IMR-90 (cell line): ENCODE data around the gene VPS35L.

Experiments used
- ELK1 ChIP-seq: fragments of 150-350 bp; IDR thresholded peaks from 2 replicates; pipeline ENCODE4 v1.6.1; 2016; ENCODE audit warnings: low read depth, mild to moderate bottlenecking, low read length, moderate library complexity, borderline replicate concordance
- POLR2A ChIP-seq: IDR thresholded peaks from 2 replicates; pipeline ENCODE4 v1.6.1; 2012; ENCODE audit warnings: mild to moderate bottlenecking, low read depth, low read length
- TF ChIP-seq, protein P1 (sequence below): conservative IDR thresholded peaks from 2 replicates; pipeline ENCODE4 v1.5.1; 2012; ENCODE audit warnings: mild to moderate bottlenecking, low read depth, low read length, improper control_type of control experiment

- TF ChIP-seq POLR2A (no peak), ELK1 (no peak)
- TF ChIP-seq, protein P1, sequence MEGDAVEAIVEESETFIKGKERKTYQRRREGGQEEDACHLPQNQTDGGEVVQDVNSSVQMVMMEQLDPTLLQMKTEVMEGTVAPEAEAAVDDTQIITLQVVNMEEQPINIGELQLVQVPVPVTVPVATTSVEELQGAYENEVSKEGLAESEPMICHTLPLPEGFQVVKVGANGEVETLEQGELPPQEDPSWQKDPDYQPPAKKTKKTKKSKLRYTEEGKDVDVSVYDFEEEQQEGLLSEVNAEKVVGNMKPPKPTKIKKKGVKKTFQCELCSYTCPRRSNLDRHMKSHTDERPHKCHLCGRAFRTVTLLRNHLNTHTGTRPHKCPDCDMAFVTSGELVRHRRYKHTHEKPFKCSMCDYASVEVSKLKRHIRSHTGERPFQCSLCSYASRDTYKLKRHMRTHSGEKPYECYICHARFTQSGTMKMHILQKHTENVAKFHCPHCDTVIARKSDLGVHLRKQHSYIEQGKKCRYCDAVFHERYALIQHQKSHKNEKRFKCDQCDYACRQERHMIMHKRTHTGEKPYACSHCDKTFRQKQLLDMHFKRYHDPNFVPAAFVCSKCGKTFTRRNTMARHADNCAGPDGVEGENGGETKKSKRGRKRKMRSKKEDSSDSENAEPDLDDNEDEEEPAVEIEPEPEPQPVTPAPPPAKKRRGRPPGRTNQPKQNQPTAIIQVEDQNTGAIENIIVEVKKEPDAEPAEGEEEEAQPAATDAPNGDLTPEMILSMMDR: no peak
Observed at GRCh38 chr16:19644877-19645276, 89.4 kb downstream of the VPS35L start.
